ENCODE measurements around the gene FAT2. TPM values are rescaled to one million over a fixed set of nuclear protein-coding genes. Genes with fewer than 3 reads are reported as not detected.

FAT2 gene
- total RNA-seq, 2 donors from 2014 or later, result not detected

DNA sequence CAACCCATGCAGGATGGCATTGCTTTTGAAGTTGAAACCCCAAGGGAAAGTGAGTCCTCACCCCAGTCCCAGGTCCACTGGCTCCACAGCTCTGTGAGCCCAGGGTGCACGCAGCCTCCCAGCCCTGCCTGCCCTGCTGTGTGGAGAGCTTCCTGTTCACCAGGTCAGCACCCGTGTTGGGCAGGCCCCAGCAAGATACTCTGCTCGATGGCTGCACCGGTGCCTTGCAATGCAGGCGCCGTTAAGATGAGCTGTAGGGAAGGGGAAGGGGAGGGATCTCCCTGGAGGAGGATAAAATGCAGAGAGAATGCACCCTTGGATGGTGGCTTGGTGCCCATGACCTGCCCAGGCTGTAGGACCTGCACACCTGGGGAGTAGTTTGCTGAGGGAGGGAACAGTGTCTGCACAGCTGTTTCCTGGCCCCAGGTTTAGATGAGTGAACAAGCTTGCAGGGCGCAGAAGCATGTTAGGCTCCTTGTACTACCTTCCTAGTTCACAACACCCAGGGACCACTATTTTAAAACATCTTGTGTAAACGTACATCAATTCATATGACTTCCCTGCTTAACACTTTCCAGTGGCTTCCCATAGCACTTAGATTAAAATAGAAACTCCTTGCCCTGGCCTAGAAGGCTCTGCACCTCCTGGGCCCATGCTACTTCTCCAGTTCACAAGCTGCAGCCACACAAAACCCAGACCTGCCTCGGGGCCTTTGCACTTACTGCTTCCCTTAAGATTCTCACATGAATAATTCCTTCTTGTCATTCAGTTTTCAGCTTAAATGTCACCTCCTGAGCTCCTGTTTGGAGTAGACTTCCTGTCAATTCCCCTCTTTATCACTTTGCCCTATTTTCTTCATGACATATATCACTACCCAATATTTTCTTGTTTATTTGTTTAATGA lies 19.6 kb downstream of the FAT2 start:
- Mint-ChIP-seq H3K4me1 (ENCODE audit: low read depth) (peaks cover 13% of the 10 kb centered on the region), H3K36me3 (ENCODE audit: insufficient read depth in 2 of 2) (no peaks in the 10 kb centered on the region), H3K9me3 (no peaks in the 10 kb centered on the region), H3K4me3 (no peak overlapping the region), H3K27me3 (ENCODE audit: low read depth) (no peaks in the 10 kb centered on the region), H3K27ac (no peak overlapping the region)
- DNase-seq, result no peak
- no peak for ATAC-seq (replicated peaks in 1 of 2)

DNA sequence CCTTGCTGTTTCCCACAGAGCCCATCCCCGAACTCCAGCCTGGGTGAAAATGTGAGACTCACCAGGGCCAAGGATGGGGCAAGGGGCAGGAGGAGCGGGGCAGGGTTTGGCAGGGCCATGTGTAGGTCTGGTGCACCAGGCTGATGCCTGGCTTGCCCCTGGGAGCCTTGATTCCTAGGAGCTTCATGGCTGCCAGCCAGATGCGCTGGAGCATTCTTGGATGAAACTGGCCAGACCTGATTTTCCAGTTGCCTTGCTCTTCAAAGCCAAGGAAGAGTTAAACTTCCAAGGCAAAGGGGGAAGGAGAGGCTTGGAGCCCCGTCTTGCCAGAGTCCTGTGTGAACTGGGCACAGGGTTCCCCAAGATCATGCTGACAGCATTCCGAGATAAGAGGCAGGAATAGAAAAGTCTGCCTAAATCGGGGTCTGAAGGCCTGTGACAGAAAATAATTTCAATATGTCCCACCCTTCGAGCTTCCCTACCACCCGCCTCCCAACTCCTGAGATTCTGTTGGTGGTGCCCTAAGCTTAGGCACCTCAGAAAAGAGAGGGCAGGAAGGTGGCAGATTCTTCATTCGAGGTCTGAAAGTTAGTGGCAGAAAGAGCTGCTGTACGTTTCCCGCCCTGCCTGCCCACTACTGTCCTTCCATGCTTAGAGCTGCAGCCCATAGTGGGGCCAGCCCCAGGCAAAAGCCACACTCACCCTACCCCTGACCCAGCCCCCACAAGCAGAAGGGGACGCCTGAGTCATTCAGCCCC lies 20.4 kb downstream of the FAT2 start:
- no peak overlapping the region for H3K4me3 Mint-ChIP-seq
- H3K27me3 Mint-ChIP-seq (ENCODE audit: low read depth), result no peaks in the 10 kb centered on the region
- H3K27ac Mint-ChIP-seq, result no peak overlapping the region
- no peaks in the 10 kb centered on the region for H3K36me3 Mint-ChIP-seq (ENCODE audit: insufficient read depth in 2 of 2)
- no peak for DNase-seq
- no peak for ATAC-seq (replicated peaks in 1 of 2)
- no peaks in the 10 kb centered on the region for H3K9me3 Mint-ChIP-seq
- peaks cover 13% of the 10 kb centered on the region for H3K4me1 Mint-ChIP-seq (ENCODE audit: low read depth)

DNA sequence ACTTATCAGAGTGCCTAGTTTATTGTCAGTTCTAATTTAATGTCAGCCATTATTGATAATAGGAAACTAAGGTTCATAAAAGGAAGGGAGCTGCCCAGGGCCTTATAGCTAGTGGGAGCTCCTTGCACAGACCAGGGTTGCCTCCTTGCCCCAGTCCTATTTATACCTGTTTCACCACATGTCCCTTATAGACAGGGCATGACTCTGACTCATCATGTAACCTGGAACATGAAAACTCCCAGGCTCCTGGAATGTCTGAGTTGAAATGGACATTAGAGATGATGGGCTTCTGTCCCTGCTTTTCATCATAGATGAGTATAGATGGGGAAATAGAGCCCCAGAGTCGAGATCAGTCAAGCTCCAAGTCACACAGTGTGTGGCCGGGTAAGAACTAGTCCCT lies 21.1 kb downstream of the FAT2 start:
- no peak for ATAC-seq (replicated peaks in 1 of 2)
- Mint-ChIP-seq H3K4me3 (no peak overlapping the region), H3K36me3 (ENCODE audit: insufficient read depth in 2 of 2) (no peaks in the 10 kb centered on the region), H3K27me3 (ENCODE audit: low read depth) (no peaks in the 10 kb centered on the region), H3K27ac (no peak overlapping the region), H3K4me1 (ENCODE audit: low read depth) (peaks cover 13% of the 10 kb centered on the region), H3K9me3 (no peaks in the 10 kb centered on the region)
- no peak for DNase-seq

DNA sequence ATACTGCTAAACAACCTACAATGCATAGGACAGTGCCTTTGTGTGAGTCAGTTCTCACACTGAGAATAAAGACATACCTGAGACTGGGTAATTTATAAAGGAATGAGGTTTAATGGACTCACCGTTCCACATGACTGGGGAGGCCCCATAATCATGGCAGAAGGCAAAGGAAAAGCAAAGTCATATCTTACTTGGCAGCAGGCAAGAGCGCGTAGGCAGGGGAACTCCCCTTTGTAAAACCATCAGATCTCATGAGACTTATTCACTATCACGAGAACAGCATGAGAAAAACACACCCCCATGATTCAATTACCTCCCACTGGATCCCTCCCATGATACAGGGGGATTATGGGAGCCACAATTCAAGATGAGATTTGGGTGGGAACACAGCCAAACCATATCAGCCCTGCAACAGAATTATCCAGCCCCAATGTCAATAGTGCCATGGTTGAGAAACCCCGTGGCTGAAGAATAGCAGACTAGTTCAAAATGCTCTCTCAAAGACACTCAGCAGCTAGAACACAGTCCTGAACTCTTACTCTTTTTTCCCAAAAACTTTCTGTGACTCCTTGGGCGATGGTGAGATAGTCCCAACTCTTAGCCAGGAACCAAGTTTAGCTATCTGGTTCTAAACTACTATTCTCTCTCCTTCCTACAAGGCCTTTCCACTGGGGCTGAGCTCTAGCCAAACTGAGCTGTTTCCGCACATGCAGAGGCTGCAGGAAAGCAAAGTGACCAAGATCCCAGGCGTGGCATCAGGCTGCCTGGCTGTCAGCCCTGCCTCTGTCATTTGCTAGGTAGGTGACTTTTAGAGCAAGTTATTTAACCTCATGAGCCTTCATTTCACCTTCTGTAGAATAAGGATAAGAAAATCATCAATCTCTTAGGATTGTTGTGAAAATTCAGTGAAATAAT lies 21.7 kb downstream of the FAT2 start:
- peak; percentile 35 for DNase-seq

DNA sequence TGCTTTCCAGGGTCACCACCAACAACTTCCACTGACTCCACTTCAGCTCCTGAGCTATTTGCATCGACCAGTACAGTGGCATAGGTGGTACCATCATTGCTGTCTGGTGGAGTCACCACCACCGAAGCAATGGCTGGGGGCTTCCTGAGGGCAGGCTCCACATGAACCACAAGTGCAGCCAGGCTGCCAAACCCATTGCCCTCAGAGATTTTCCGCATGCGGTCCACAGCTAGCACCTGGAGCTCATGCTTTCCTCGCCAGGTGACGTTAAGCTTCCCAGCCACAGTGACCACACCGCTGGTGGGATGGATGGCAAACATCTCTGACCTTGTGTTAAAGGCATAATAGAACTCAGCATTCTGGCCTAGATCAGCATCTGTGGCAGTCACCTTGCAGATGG lies 23.1 kb downstream of the FAT2 start:
- Mint-ChIP-seq H3K27me3 (ENCODE audit: low read depth) (no peaks in the 10 kb centered on the region), H3K4me1 (ENCODE audit: low read depth) (peaks cover 13% of the 10 kb centered on the region), H3K4me3 (no peak overlapping the region), H3K27ac (no peak overlapping the region), H3K36me3 (ENCODE audit: insufficient read depth in 2 of 2) (no peaks in the 10 kb centered on the region), H3K9me3 (no peaks in the 10 kb centered on the region)
- ATAC-seq (replicated peaks in 1 of 2), result no peak
- no peak for DNase-seq

More for the DNA sequence above, 21.7 kb downstream of the FAT2 start:
- Mint-ChIP-seq H3K27me3 (ENCODE audit: low read depth) (no peaks in the 10 kb centered on the region), H3K36me3 (ENCODE audit: insufficient read depth in 2 of 2) (no peaks in the 10 kb centered on the region), H3K4me1 (ENCODE audit: low read depth) (peaks cover 13% of the 10 kb centered on the region), H3K9me3 (no peaks in the 10 kb centered on the region), H3K27ac (no peak overlapping the region), H3K4me3 (no peak overlapping the region)
- ATAC-seq (replicated peaks in 1 of 2), result peak; percentile 75 to 77

DNA sequence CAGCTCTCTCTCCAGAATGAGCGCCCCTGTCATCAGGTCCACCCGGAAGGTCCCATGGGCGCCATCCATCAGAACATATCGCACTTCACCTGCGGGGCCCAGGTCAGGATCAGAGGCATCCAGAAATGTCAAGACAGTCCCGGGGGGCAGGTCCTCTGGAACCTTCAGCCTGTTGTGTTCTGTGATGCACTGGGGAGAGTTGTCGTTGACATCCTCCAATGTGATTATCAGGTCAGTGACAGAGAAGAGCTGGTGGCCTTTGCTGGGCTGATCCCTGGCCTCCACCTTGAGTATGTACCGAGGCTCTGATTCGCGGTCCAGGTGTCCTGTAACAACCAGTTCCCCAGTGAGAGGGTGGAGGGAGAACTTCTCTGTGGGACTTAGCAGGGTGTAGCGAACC lies 25.2 kb downstream of the FAT2 start:
- no peaks in the 10 kb centered on the region for H3K27me3 Mint-ChIP-seq (ENCODE audit: low read depth)
- no peak overlapping the region for H3K4me3 Mint-ChIP-seq
- DNase-seq (no peak), ATAC-seq (replicated peaks in 1 of 2) (no peak)
- H3K4me1 Mint-ChIP-seq (ENCODE audit: low read depth), result peaks cover 13% of the 10 kb centered on the region
- no peaks in the 10 kb centered on the region for H3K9me3 Mint-ChIP-seq
- H3K27ac Mint-ChIP-seq, result no peak overlapping the region
- no peaks in the 10 kb centered on the region for H3K36me3 Mint-ChIP-seq (ENCODE audit: insufficient read depth in 2 of 2)

DNA sequence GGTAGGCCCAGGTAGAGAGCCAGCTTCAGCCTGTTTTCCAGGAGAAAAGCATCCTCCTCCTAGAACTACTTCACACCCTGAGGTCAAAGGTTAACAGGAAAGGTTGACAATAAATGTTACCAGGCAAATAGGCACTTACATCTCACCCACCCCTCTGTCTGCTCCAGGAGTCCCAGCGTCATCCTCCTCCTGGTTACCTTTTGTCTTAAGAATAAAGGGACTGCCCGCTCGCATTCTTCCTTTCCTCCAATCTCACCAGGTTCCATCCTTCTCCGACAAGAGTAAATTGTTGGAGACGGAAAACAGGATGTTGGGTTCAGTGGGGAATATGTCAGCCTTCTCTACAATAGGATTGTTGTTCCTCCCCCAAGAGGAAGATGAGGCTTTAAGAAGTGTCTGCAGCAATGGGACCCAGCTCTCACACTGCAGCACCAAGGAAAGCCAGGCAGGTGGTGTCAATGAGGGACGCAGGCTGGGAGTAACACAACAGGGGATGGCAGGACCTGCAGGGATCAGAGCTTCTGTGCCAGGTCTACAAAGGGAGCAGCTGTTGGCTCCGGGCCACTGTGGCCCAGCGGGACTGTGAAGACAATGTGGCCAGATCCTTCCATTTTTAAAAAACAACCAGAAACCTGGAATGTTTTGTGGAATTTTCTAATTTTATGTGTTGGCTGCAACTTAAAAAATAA lies 29.0 kb downstream of the FAT2 start:
- DNase-seq, result no peak
- H3K27me3 Mint-ChIP-seq (ENCODE audit: low read depth), result no peaks in the 10 kb centered on the region
- no peak for ATAC-seq (replicated peaks in 1 of 2)
- no peak overlapping the region for H3K27ac Mint-ChIP-seq
- H3K4me3 Mint-ChIP-seq, result no peak overlapping the region
- no peaks in the 10 kb centered on the region for H3K4me1 Mint-ChIP-seq (ENCODE audit: low read depth)
- H3K9me3 Mint-ChIP-seq, result no peaks in the 10 kb centered on the region
- H3K36me3 Mint-ChIP-seq (ENCODE audit: insufficient read depth in 2 of 2), result no peaks in the 10 kb centered on the region

DNA sequence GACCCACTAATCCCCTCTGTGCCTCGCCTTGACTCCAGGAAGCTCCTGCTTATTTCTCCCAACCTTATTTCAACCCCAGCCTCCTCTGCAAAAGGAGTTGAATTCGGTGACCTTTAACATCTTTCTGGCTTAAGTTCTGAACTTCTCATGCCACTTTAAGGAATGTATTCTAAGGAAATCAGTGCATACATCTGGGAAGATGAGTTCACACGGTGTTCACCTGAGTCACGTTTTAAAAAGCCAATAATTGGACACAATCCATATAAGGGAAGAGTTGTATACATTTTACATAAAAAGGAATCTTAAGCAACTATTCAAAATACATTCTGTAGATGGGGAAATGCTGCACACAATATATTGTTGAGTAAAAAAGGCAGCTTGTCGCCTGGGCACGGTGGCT lies 33.2 kb downstream of the FAT2 start:
- no peak overlapping the region for H3K27ac Mint-ChIP-seq
- no peaks in the 10 kb centered on the region for H3K9me3 Mint-ChIP-seq
- H3K4me1 Mint-ChIP-seq (ENCODE audit: low read depth), result no peaks in the 10 kb centered on the region
- ATAC-seq (replicated peaks in 1 of 2) (no peak), DNase-seq (no peak)
- no peaks in the 10 kb centered on the region for H3K27me3 Mint-ChIP-seq (ENCODE audit: low read depth)
- H3K4me3 Mint-ChIP-seq, result no peak overlapping the region
- H3K36me3 Mint-ChIP-seq (ENCODE audit: insufficient read depth in 2 of 2), result no peaks in the 10 kb centered on the region

DNA sequence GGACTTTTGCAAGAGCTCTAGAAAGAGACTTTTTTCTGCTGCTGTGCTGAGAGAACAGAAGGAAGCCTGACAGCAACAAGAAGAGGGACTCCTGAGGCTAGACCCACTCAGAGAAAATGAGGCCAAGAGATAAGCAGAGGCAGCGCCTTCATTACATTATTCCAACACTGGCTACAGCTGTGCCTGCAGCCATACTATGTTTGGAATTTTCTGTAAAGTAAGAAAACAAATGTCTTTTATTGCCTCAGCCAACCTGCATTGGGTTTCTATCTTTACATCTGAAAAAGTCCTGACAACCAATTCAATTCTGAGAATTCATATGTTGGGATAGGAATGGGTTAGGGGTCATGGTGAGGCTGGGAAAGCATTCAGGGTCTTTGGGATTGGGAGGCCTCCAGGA lies 33.7 kb downstream of the FAT2 start:
- Mint-ChIP-seq H3K27me3 (ENCODE audit: low read depth) (no peaks in the 10 kb centered on the region), H3K36me3 (ENCODE audit: insufficient read depth in 2 of 2) (no peaks in the 10 kb centered on the region), H3K27ac (no peak overlapping the region), H3K4me1 (ENCODE audit: low read depth) (no peaks in the 10 kb centered on the region), H3K9me3 (no peaks in the 10 kb centered on the region), H3K4me3 (no peak overlapping the region)
- DNase-seq (no peak), ATAC-seq (replicated peaks in 1 of 2) (no peak)

DNA sequence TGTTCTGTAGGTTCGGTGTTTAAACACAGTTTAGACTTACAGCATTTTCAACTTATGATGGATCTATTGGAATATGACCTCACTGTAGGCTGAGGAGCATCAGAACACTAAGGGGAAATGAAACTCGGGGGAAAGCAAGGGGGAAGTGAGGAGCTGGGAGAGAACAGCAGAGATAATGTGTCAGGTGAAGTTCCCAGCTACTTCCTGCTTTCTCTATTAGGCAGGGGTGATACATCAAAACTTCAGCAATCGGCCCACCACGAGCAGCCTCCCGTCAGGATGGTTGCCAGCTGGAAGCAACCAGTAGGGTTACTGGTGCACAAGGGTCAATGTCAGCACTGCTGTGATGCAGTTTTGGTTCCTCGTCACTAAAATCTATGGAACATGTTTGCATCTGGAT lies 34.3 kb downstream of the FAT2 start:
- H3K4me3 Mint-ChIP-seq, result no peak overlapping the region
- no peak overlapping the region for H3K27ac Mint-ChIP-seq
- no peaks in the 10 kb centered on the region for H3K27me3 Mint-ChIP-seq (ENCODE audit: low read depth)
- no peaks in the 10 kb centered on the region for H3K4me1 Mint-ChIP-seq (ENCODE audit: low read depth)
- H3K36me3 Mint-ChIP-seq (ENCODE audit: insufficient read depth in 2 of 2), result no peaks in the 10 kb centered on the region
- ATAC-seq (replicated peaks in 1 of 2) (no peak), DNase-seq (no peak)
- no peaks in the 10 kb centered on the region for H3K9me3 Mint-ChIP-seq

DNA sequence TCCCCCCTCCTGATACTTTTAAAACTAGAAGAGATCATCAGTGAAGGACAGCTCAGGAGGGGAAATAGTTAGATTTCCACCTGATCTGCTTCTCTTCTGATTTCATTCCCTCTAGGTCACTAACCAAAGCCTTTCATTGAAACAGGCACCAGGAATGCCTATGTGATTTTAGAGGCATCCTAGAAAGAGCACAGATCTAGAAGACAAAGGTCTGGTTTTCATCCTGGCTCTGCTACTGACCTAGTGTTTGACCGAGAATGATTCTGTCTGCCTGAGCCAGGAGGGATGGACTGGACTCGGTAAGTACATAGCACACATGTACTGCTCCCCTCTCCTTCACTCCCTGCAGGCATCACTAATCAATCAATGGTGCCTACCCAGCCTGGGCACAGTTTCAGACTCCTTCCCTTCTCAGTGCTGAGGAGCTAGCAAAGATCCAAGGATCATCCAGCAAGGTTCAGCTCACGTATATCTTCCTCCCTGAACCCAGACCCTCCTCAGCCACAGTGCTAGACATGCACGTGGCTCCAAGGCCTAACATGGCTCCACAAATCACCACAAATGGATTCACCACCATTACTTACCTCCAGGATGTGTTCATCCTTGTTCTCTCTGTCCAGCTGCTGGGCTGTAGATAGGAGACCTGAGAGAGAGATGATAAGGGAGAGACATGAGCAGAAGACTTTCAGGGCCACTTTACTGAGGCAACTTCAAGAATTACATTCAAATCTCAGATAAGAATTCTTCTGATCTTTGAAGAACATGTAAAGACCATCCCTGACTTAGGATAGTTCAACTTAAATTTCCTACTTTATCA lies 35.2 kb downstream of the FAT2 start:
- DNase-seq, result no peak
- H3K27me3 Mint-ChIP-seq (ENCODE audit: low read depth), result no peaks in the 10 kb centered on the region
- no peak overlapping the region for H3K4me3 Mint-ChIP-seq
- no peaks in the 10 kb centered on the region for H3K36me3 Mint-ChIP-seq (ENCODE audit: insufficient read depth in 2 of 2)
- no peak for ATAC-seq (replicated peaks in 1 of 2)
- H3K9me3 Mint-ChIP-seq, result no peaks in the 10 kb centered on the region
- no peaks in the 10 kb centered on the region for H3K4me1 Mint-ChIP-seq (ENCODE audit: low read depth)
- H3K27ac Mint-ChIP-seq, result no peak overlapping the region

DNA sequence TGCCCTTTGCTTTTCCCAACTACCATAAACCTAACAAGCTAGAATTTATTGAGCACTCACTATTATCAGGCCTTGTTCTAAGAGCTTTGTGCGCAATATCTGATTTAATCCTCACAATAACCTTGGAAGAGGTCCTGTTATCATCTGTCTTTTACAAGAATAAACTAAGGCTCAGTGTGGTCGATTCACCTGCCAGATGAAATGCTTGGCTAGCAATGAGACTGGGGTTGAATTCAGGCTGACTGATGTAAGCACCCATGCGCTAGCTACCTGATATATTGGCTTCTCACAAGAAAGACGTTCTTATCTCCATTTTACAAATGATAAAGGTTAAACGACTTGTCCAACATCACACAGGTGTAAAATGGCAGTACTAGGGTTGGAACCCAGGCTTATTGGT lies 37.4 kb downstream of the FAT2 start:
- Mint-ChIP-seq H3K27ac (no peak overlapping the region), H3K9me3 (no peaks in the 10 kb centered on the region), H3K4me1 (ENCODE audit: low read depth) (no peaks in the 10 kb centered on the region), H3K4me3 (no peak overlapping the region), H3K36me3 (ENCODE audit: insufficient read depth in 2 of 2) (no peaks in the 10 kb centered on the region), H3K27me3 (ENCODE audit: low read depth) (no peaks in the 10 kb centered on the region)
- ATAC-seq (replicated peaks in 1 of 2) (no peak), DNase-seq (no peak)

All from activated T-cell treated with anti-CD3 and anti-CD28 coated beads, Interleukin-2, amount 50 U/mL, for 72 hours (primary cell).